ENCODE results near the gene SPINK6.

DNA sequence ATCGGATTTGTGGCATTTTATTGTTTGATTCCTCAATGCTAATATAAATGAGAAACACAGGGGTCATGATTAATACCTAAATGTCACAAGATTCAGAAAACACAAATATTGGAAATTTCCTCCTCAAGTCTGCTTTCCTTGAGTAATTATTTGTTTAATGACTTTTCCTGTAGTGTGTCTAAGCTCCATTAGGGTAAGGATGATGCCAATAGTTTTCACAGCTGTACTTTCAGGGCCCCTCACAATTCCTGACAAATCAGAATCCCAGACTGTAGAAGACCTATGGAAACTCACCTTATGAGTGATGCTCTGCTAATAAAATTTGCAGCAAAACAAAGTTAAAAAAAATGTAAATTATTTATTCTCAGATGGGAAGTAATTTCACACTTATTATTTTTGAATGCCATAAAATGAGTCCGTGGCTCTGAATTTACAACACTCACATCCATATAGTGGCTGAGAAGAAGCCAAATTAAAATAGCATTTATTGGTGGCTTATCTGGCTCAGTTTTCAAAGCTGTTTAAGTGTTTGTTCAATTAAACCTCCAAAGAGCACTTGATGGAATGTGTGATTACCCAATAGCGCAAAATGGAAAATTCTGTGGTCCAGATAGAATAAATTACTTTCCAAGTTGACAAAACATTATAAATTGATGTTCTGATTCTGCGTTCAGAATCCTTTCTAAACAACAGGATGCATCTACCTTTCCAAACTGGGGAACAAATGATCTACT lies 36.1 kb upstream of the SPINK6 start:
- TF ChIP-seq TAF1 (IDR thresholded peaks at IDR 0.05; ENCODE audit: low read depth) (no peak), CEBPB (IDR thresholded peaks at IDR 0.05) (no peak), RAD21 (IDR thresholded peaks at IDR 0.05; ENCODE audit: low read depth) (no peak), REST (IDR thresholded peaks at IDR 0.05; ENCODE audit: low read depth) (no peak), NFIC (IDR thresholded peaks at IDR 0.05) (no peak), EGR1 (IDR thresholded peaks at IDR 0.05) (no peak), CREB1 (IDR thresholded peaks at IDR 0.05; ENCODE audit: low read depth) (no peak), TCF12 (IDR thresholded peaks at IDR 0.05; ENCODE audit: low read depth) (no peak), EP300 (IDR thresholded peaks at IDR 0.05; ENCODE audit: borderline replicate concordance) (no peak), YY1 (IDR thresholded peaks at IDR 0.05; ENCODE audit: low read depth) (no peak)
- TF ChIP-seq, protein P1, sequence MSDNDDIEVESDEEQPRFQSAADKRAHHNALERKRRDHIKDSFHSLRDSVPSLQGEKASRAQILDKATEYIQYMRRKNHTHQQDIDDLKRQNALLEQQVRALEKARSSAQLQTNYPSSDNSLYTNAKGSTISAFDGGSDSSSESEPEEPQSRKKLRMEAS (IDR thresholded peaks at IDR 0.05), result no peak
- TF ChIP-seq, protein P2, sequence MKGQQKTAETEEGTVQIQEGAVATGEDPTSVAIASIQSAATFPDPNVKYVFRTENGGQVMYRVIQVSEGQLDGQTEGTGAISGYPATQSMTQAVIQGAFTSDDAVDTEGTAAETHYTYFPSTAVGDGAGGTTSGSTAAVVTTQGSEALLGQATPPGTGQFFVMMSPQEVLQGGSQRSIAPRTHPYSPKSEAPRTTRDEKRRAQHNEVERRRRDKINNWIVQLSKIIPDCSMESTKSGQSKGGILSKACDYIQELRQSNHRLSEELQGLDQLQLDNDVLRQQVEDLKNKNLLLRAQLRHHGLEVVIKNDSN (IDR thresholded peaks at IDR 0.05), result no peak

All from Ishikawa (cell line).